GM23248 (cell line): ENCODE results near the gene C7orf25. TPM values are rescaled to one million over a fixed set of nuclear protein-coding genes. Genes with fewer than 3 reads are reported as not detected.

Experiments
- DNase-seq: peaks from one replicate; pipeline ENCODE4 v3.0.0-alpha.2; 2015
- H2AFZ ChIP-seq: fragments of 200-600 bp; sonication (generic); 2 replicates; pipeline ENCODE4 v1.6.1; 2016; ENCODE audit warnings: antibody characterized with exemption
- H3F3A ChIP-seq: fragments of 200-600 bp; sonication (generic); 2 replicates; pipeline ENCODE4 v1.6.1; 2016; ENCODE audit warnings: mild to moderate bottlenecking, antibody characterized with exemption, mixed run types; ENCODE audit not compliant: insufficient read depth
- H3K27ac ChIP-seq: fragments of 200-600 bp; sonication (generic); 2 replicates; pipeline ENCODE4 v1.5.1; 2016; ENCODE audit warnings: mild to moderate bottlenecking
- H3K27me3 ChIP-seq: fragments of 200-600 bp; sonication (generic); replicated peaks from 2 replicates; pipeline ENCODE4 v1.6.1; 2016; ENCODE audit warnings: mild to moderate bottlenecking; ENCODE audit not compliant: insufficient read depth
- H3K36me3 ChIP-seq: fragments of 200-600 bp; sonication (generic); 2 replicates; pipeline ENCODE4 v1.6.1; 2016; ENCODE audit warnings: low read depth, mild to moderate bottlenecking
- H3K4me1 ChIP-seq: fragments of 200-600 bp; sonication (generic); 2 replicates; pipeline ENCODE4 v1.6.1; 2016; ENCODE audit warnings: mild to moderate bottlenecking; ENCODE audit not compliant: insufficient read depth
- H3K4me2 ChIP-seq: fragments of 200-600 bp; sonication (generic); one replicate; pipeline ENCODE4 v1.6.1; 2016; ENCODE audit warnings: mild to moderate bottlenecking; ENCODE audit not compliant: unreplicated experiment
- H3K4me3 ChIP-seq: fragments of 200-600 bp; sonication (generic); 2 replicates; pipeline ENCODE4 v1.5.1; 2016; ENCODE audit warnings: mild to moderate bottlenecking
- H3K79me2 ChIP-seq: fragments of 200-600 bp; sonication (generic); 2 replicates; pipeline ENCODE4 v1.6.1; 2016; ENCODE audit warnings: mild to moderate bottlenecking; ENCODE audit not compliant: insufficient read depth
- H3K9ac ChIP-seq: fragments of 200-600 bp; sonication (generic); 2 replicates; pipeline ENCODE4 v1.6.1; 2016; ENCODE audit warnings: mild to moderate bottlenecking
- H3K9me2 ChIP-seq: fragments of 200-600 bp; sonication (generic); 2 replicates; pipeline ENCODE4 v1.6.1; 2016; ENCODE audit warnings: mixed run types, mild to moderate bottlenecking, moderate library complexity; ENCODE audit not compliant: insufficient read depth
- H3K9me3 ChIP-seq: fragments of 200-600 bp; sonication (generic); one replicate; pipeline ENCODE4 v1.6.1; 2017; ENCODE audit warnings: low read depth
- H4K20me1 ChIP-seq: fragments of 200-600 bp; sonication (generic); 2 replicates; pipeline ENCODE4 v1.6.0; 2016; ENCODE audit not compliant: insufficient read depth
- EZH2 ChIP-seq: fragments of 200-600 bp; sonication (generic); IDR thresholded peaks from 2 replicates; pipeline ENCODE4 v1.6.1; 2018; ENCODE audit warnings: antibody characterized with exemption, mild to moderate bottlenecking; ENCODE audit not compliant: insufficient read depth, poor library complexity, severe bottlenecking
- EZH2phosphoT487 ChIP-seq: fragments of 200-600 bp; sonication (generic); IDR thresholded peaks from 2 replicates; pipeline ENCODE4 v1.6.1; 2018; ENCODE audit warnings: antibody characterized with exemption, moderate library complexity, mild to moderate bottlenecking, low read depth; ENCODE audit not compliant: insufficient read depth
- WGBS, 2 experiments: methylation state at CpG; one replicate each; pipeline ENCODE4 v1.1.6; 2015 to 2017; ENCODE audit warnings: low lambda C conversion rate in 2 of 2, low coverage in 1 of 2; ENCODE audit errors: missing lambda C conversion rate in 2 of 2; 5-methylcytosine and 5-hydroxymethylcytosine counted together
- in situ Hi-C: fragments of 300-500 bp; cut with MboI; formaldehyde crosslinking; loops from 2 replicates; pipeline ENCODE4 v1.15.0; 2020
- polyA plus RNA-seq: library from polyadenylated mRNA; unstranded; fragments of >200 nt; fragmentation: Nextera tagmentation; extraction: Ambion mirVana; gene quantifications from 2 replicates; pipeline ENCODE4 v1.2.1, GENCODE V29; 2016
- total RNA-seq: library from RNA; depleted of rRNA; stranded (reverse); fragments of >200 nt; shearing (Covaris generic); gene quantifications from 2 replicates; pipeline ENCODE4 v1.2.3, GENCODE V29; 2014

Gene C7orf25
- total and polyA plus RNA-seq, 2 experiments from 2014 or later = 4.2 to 19.3 TPM

DNA sequence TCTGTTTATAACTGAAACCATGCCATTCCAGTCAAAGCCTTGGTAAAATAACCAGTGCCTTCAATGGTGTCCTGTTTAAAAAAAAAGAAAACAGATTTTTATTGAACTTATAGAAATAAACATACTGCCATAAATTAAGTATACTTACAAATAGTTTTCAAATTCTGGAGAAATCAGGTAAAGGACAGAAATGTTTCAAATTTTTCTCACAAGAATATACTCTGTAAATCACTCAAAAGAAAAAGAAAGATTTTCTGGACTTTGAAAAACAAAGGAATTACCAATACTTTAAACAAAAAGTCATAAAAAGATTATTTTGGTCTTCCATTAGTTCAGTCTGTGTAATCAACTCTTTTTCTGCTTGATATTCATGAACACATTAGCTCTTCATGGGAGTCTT lies 44.2 kb upstream of the C7orf25 start:
- no peak for DNase-seq
- H3K27ac ChIP-seq = no peak overlapping the region
- no peaks in the 10 kb centered on the region for H3K4me1 ChIP-seq
- no peak overlapping the region for H2AFZ ChIP-seq
- H3K9me2 ChIP-seq = no peaks in the 10 kb centered on the region
- no peaks in the 10 kb centered on the region for H3K79me2 ChIP-seq
- in situ Hi-C loops = no loop called here
- H3K36me3 ChIP-seq = no peaks in the 10 kb centered on the region
- H4K20me1 ChIP-seq = no peaks in the 10 kb centered on the region
- no peaks in the 10 kb centered on the region for H3F3A ChIP-seq
- no peak overlapping the region for H3K9ac ChIP-seq
- no peak overlapping the region for H3K4me3 ChIP-seq
- H3K9me3 ChIP-seq = no peaks in the 10 kb centered on the region
- no peaks in the 10 kb centered on the region for H3K27me3 ChIP-seq
- no peak overlapping the region for H3K4me2 ChIP-seq
- TF ChIP-seq EZH2 (no peak), EZH2phosphoT487 (no peak)

GRCh38 chr7:42953994-42954393 lies 42.1 kb upstream of the C7orf25 start:
- TF ChIP-seq EZH2 (no peak), EZH2phosphoT487 (no peak)
- Histone ChIP-seq H2AFZ (no peak overlapping the region), H3K36me3 (no peaks in the 10 kb centered on the region), H3K4me1 (no peaks in the 10 kb centered on the region), H3K9me2 (no peaks in the 10 kb centered on the region), H3K27me3 (no peaks in the 10 kb centered on the region), H3K9ac (no peak overlapping the region), H3K4me2 (no peak overlapping the region), H4K20me1 (no peaks in the 10 kb centered on the region), H3F3A (no peaks in the 10 kb centered on the region), H3K79me2 (no peaks in the 10 kb centered on the region), H3K27ac (no peak overlapping the region), H3K4me3 (no peak overlapping the region), H3K9me3 (no peaks in the 10 kb centered on the region)
- in situ Hi-C loops = no loop called here
- 53 to 64% methylated on average over 4 of the region's 4 CpGs for WGBS, 2 experiments
- no peak for DNase-seq

DNA sequence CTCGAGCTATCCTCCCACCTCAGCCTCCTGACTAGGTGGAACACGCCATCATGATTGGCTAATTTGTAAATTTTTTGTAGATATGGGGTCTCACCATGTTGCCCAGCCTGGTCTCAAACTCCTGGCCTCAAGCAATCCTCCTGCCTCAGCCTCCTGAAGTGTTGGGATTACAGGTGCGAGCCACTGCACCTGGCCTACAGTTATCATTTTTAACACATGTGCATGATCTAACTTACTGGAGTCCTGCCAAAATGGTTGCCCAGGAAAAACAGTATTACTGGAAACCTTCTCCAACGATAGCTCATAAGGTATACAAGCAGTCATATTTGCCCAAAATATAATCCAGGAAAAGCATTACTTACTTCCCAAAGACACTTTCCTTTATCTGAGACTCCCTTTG lies 40.5 kb upstream of the C7orf25 start:
- Histone ChIP-seq H3K9me3 (no peaks in the 10 kb centered on the region), H3F3A (no peaks in the 10 kb centered on the region), H2AFZ (no peak overlapping the region), H3K79me2 (no peaks in the 10 kb centered on the region), H3K4me2 (no peak overlapping the region), H3K36me3 (no peaks in the 10 kb centered on the region), H4K20me1 (no peaks in the 10 kb centered on the region), H3K27ac (no peak overlapping the region), H3K4me1 (no peaks in the 10 kb centered on the region), H3K9ac (no peak overlapping the region), H3K27me3 (no peaks in the 10 kb centered on the region), H3K9me2 (no peaks in the 10 kb centered on the region), H3K4me3 (no peak overlapping the region)
- DNase-seq = no peak
- in situ Hi-C loops = no loop called here
- TF ChIP-seq EZH2phosphoT487 = no peak
- no peak for TF ChIP-seq EZH2
- 67 to 74% methylated on average over 4 of the region's 4 CpGs for WGBS, 2 experiments

GRCh38 chr7:42950417-42950816 lies 38.5 kb upstream of the C7orf25 start:
- H3K9ac ChIP-seq = no peak overlapping the region
- H3K9me3 ChIP-seq = no peaks in the 10 kb centered on the region
- no peak overlapping the region for H3K4me2 ChIP-seq
- no peak overlapping the region for H3K4me3 ChIP-seq
- no peak for DNase-seq
- no peaks in the 10 kb centered on the region for H3K9me2 ChIP-seq
- H3F3A ChIP-seq = no peaks in the 10 kb centered on the region
- no peaks in the 10 kb centered on the region for H3K36me3 ChIP-seq
- H3K79me2 ChIP-seq = no peaks in the 10 kb centered on the region
- 57 to 60% methylated on average over 3 of the region's 3 CpGs for WGBS, 2 experiments
- TF ChIP-seq EZH2 (no peak), EZH2phosphoT487 (no peak)
- H3K27ac ChIP-seq = no peak overlapping the region
- no peaks in the 10 kb centered on the region for H3K27me3 ChIP-seq
- no peaks in the 10 kb centered on the region for H4K20me1 ChIP-seq
- no peak overlapping the region for H2AFZ ChIP-seq
- in situ Hi-C loops = no loop called here
- H3K4me1 ChIP-seq = no peaks in the 10 kb centered on the region

- H3K36me3 ChIP-seq = no peaks in the 10 kb centered on the region
- no peak overlapping the region for H3K4me2 ChIP-seq
- no peak overlapping the region for H2AFZ ChIP-seq
- no peaks in the 10 kb centered on the region for H3K79me2 ChIP-seq
- no peak overlapping the region for H3K27ac ChIP-seq
- no peaks in the 10 kb centered on the region for H3F3A ChIP-seq
- H3K9me3 ChIP-seq = no peaks in the 10 kb centered on the region
- no peak for TF ChIP-seq EZH2phosphoT487
- no peak for TF ChIP-seq EZH2
- no peaks in the 10 kb centered on the region for H3K27me3 ChIP-seq
- no peaks in the 10 kb centered on the region for H3K4me1 ChIP-seq
- no peak for DNase-seq
- H4K20me1 ChIP-seq = no peaks in the 10 kb centered on the region
- no peaks in the 10 kb centered on the region for H3K9me2 ChIP-seq
- 59 to 60% methylated on average over 2 of the region's 2 CpGs for whole genome bisulfite sequencing, 2 experiments
- H3K4me3 ChIP-seq = no peak overlapping the region
- no peak overlapping the region for H3K9ac ChIP-seq
- in situ Hi-C loops = loop anchor here (10.0 kb wide), 2 partner anchors 157 to 307 kb away; no protein-coding TSS in a partner anchor
Measured at GRCh38 chr7:42947521-42947920, 35.7 kb upstream of the C7orf25 start.
